HG03039 (cell line): ENCODE results near the gene ORAI2.
"Not testable (repeated sequence)": the region's sequence is repeated elsewhere in the genome, so short reads cannot be mapped to it uniquely, and the experiment has no call there.

Experiments used
- ATAC-seq: cut with Tn5 transposase; IDR thresholded peaks from one replicate; pipeline ENCODE4 v1.9.1; 2021; ENCODE audit warnings: mild to moderate bottlenecking, moderate library complexity; ENCODE audit not compliant: unreplicated experiment

Gene ORAI2

DNA sequence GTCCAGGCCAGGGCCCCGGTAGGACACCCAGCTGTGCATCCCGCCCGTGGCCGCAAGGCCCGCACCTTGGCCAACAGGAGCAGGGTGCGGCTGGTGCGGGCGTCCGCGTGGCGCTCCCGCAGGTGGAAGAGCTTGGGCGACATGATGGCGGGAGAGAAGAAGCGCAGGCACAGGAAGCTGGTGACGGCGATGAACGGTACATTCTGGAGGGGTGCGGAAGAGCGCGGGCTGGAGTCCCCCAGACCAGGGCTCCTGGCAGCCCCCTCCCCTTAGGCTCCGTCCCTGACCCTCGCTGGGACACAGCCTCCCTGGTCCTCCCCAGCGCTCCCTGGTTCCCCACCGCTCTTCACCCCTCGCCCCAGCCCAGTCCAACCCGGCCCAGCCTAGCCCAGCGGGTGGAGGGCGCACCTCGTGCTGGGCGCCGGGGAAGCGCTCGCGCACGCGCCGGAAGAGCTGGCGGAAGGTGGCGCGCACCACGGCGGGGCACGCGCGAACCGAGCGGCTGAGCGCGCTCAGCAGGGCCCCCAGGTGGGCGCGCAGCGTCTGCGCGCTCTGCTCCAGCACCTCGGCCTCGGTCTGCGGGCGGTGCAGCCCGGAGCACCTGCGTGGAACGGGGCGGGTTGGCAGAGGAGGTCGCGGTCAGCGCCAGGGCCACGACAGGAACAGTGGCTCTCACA, 61.2 kb downstream of the ORAI2 start:
- ATAC-seq = peak; percentile 47

DNA sequence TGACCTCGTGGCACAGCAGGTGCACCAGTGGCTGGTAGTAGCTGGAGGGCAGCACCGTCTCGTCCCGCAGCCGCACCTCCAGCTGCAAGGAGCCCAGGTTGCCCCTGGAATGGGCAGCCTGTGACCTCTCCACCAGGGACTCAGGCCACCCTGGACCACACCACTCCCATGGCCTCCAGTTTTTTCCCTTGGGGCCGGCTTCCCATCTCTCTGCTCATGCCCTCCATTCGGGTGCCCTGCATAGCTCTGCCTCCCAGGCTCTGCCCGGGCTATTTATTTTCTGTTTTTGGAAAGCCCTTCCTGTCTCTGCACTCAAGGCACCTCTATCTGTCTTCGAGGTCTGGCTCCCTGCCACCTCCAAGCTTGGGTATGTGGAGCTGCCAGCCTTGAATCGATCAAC, 63.5 kb downstream of the ORAI2 start:
- ATAC-seq = not testable (repeated sequence)

DNA sequence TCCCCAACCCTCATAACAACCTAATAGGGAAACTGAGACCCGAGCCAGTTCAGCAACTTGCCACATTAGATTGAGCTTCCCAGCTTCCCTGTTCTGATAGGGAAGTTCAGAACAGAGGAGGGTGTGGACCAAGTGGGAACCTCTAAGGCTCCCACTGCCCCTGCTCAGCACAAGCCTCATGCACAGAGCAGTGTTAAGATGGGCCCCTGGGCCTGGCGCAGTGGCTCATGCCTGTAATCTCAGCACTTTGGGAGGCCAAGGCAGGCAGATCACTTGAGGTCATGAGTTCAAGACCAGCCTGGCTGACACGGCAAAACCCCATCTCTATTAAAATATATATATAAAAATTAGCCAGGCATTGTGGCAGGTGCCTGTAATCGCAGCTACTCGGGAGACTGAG, 63.9 kb downstream of the ORAI2 start:
- not testable (repeated sequence) for ATAC-seq

DNA sequence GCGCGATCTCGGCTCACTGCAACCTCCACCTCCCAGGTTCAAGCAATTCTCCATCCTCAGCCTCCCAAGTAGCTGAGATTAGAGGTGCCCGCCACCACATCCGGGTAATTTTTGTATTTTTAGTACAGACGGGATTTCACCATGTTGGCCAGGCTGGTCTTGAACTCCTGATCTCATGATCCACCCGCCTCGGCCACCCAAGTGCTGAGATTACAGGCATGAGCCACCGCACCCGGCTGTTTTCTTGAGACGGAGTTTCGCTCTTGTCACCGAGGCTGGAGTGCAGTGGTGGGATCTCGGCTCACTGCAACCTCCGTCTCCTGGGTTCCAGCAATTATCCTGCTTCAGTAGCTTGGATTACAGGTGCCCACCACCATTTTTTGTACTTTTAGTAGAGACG, 64.9 kb downstream of the ORAI2 start:
- not testable (repeated sequence) for ATAC-seq

DNA sequence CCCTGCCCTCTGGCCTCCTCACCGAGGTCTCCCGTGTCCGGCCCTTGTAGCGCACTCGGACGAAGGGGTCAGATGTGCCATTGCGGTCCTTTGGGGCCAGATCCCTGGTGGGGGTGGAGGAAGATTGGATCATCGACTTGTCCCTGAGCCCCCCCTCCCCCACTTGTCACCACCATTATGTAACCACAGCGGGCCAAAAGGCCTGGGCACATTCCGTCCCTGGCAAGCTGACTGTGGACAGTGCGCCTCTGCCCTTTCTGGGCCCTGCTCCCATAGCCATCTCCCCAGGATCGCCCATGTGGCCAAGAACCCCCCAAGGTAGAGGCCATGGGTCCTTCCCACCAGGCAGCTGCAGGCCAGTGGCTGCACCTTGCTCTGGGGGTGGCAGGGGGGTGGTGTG, 69.8 kb downstream of the ORAI2 start:
- ATAC-seq = not testable (repeated sequence)

DNA sequence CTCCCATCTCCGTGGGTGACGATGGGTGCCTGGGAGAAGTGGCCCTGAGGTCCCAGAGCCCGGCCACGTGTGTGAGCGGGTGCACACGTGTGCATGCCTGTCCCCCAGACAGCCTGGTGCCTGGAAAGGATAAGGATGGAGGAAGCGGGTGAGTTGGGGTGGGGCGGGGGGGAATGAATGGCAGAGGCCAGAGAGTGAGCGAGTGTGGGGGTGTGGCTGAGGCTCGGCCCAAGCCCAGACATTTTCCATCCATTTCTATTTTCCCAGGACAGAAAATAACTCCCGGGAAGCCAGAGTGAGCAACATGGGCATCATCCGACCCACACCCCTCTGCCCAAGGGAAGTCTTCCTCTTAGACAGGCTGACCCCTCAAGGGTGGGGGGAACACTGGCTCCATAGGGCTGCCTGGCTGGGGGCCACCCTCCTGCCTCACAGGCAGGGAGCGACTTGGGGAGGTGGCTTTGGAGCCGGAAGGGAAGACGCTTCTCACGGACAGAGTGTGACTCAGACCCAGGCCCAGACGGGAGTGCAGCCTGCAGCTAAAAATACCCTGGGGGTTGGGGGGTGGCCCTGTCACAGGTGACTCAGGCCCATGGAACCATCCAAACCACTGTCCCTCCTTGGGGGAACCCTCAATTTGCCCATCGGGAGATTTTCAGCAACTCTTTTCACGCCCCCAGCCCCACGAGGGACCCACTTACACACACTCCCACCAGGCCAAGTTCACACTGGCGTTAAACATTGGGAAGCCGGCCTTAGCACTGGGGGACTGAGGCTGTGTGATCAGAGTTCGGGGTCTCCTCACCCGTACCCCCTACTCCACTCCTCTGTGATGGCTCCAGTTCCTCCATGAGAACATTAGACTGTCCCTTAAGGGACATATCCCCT, 72.2 kb downstream of the ORAI2 start:
- ATAC-seq = not testable (repeated sequence)
